Caco-2 (cell line): ENCODE measurements around the gene MAPKAP1. TPM values are rescaled to one million over a fixed set of nuclear protein-coding genes. Genes with fewer than 3 reads are reported as not detected.

Experiments used
- BruUV-seq: library from RNA; stranded (reverse); fragments of 400-500 nt; replicated peaks from 2 replicates; lab custom pipeline; 2021; lab: Mats Ljungman, UMichigan
- CTCF ChIA-PET: fragments of 300-600 bp; sonication (Branson Sonifier 250); formaldehyde crosslinking; loops from one replicate; lab custom pipeline; 2022; ENCODE audit warnings: antibody characterized with exemption; lab: Charles Lee
- POLR2A ChIA-PET: fragments of 300-600 bp; sonication (Branson Sonifier 250); formaldehyde crosslinking; loops from one replicate; lab custom pipeline; 2022; ENCODE audit warnings: antibody characterized with exemption; lab: Charles Lee
- DNase-seq, 2 experiments: peaks; one replicate each; pipeline versions ENCODE4 v3.0.0 to v3.0.0-alpha.2; 2020 to 2022
- H3K27me3 ChIP-seq: replicated peaks from 2 replicates; pipeline ENCODE4 v1.6.0; 2011; ENCODE audit warnings: low read length; ENCODE audit not compliant: control insufficient read depth, insufficient read depth
- H3K36me3 ChIP-seq: 2 replicates; pipeline ENCODE4 v1.5.1; 2011; ENCODE audit warnings: low read length; ENCODE audit not compliant: control insufficient read depth, insufficient read depth
- H3K4me1 ChIP-seq: fragments of 250-450 bp; sonication (Bioruptor Pico); 2 replicates; pipeline ENCODE4 v1.5.1; 2020; ENCODE audit warnings: mild to moderate bottlenecking
- H3K4me3 ChIP-seq: 2 replicates; pipeline ENCODE4 v1.5.1; 2011; ENCODE audit warnings: low read depth, mild to moderate bottlenecking, control low read depth, low read length
- H3K9me3 ChIP-seq: fragments of 250-450 bp; sonication (Bioruptor Pico); 2 replicates; pipeline ENCODE4 v1.5.1; 2020; ENCODE audit warnings: mild to moderate bottlenecking, moderate library complexity
- H3K27ac Mint-ChIP-seq: one replicate; pipeline ENCODE4 v1.8.0; 2022; ENCODE audit warnings: mixed read lengths; ENCODE audit not compliant: unreplicated experiment
- H3K27me3 Mint-ChIP-seq: one replicate; pipeline ENCODE4 v1.8.0; 2022; ENCODE audit warnings: mixed read lengths; ENCODE audit not compliant: insufficient read depth, unreplicated experiment
- H3K36me3 Mint-ChIP-seq: one replicate; pipeline ENCODE4 v1.8.0; 2022; ENCODE audit warnings: mild to moderate bottlenecking, mixed read lengths; ENCODE audit not compliant: insufficient read depth, unreplicated experiment
- H3K4me1 Mint-ChIP-seq: one replicate; pipeline ENCODE4 v1.8.0; 2022; ENCODE audit warnings: low read depth, mixed read lengths; ENCODE audit not compliant: unreplicated experiment
- H3K4me3 Mint-ChIP-seq: one replicate; pipeline ENCODE4 v1.8.0; 2022; ENCODE audit warnings: mild to moderate bottlenecking, moderate library complexity, mixed read lengths; ENCODE audit not compliant: unreplicated experiment
- H3K9me3 Mint-ChIP-seq: one replicate; pipeline ENCODE4 v1.8.0; 2022; ENCODE audit warnings: mixed read lengths; ENCODE audit not compliant: unreplicated experiment
- intact Hi-C: fragments of 100-400 bp; cut with micrococcal nuclease; formaldehyde crosslinking; loops from one replicate; pipeline ENCODE4 v1.10.0; 2022; ENCODE audit not compliant: unreplicated experiment
- total RNA-seq: library from RNA; stranded (reverse); gene quantifications from 2 replicates; pipeline ENCODE4 v1.2.3, GENCODE V29; 2022
- TF ChIP-seq, protein P1 (sequence below), 2 experiments: fragments of 200-600 bp in 1 of 2; IDR thresholded peaks; 1 replicate in 1 of 2; 2 replicates in 1 of 2; pipeline versions ENCODE4 v1.5.1 to v1.8.0; 2011 to 2022; ENCODE audit warnings: antibody characterized with exemption in 1 of 2, control low read depth in 1 of 2, inconsistent platforms in 1 of 2, low read depth in 1 of 2, low read length in 1 of 2, mild to moderate bottlenecking in 1 of 2, moderate library complexity in 1 of 2; ENCODE audit not compliant: insufficient read depth in 1 of 2, severe bottlenecking in 1 of 2, unreplicated experiment in 1 of 2

The MAPKAP1 gene
- total RNA-seq, 1 experiment from 2014 or later, result 70.0 TPM

DNA sequence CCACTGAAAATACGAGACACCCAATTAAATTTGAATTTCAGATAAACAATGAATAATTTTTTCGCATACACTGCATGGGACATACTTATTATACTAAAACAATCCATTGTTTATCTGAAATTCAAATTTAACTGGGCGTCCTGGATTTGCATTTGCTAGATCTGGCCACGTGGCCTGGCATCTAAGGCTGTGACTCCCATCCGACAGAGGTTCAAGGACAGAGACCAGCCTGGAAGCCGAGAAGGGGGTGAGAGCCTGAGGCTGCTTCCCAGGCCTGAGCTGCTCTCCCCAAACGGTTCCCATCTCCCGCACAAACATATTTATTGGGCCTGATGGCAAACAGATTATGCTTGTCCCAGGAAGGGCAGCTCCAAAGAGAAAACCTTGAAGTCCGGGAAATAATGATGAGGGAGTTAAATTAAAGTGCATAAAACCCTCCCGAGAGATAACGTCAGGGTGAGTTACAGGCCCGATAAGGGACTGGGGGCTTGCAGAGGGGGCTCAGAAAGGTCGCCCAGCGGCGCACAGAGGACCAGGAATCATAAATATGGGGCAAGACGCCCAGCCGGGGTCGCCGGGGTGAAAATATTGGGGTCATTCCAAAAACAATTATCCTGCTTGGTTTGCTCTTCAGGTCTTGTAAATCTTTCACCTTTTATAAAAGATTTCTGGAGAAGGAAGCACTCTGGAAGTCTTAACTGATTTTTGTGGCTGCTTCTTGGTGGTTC lies 281.7 kb downstream of the MAPKAP1 start:
- ChIA-PET CTCF (no interaction called here), POLR2A (no interaction called here)
- Histone ChIP-seq H3K4me3 (no peak overlapping the region), H3K4me1 (peaks cover 9% of the 10 kb centered on the region), H3K36me3 (no peaks in the 10 kb centered on the region), H3K27me3 (no peaks in the 10 kb centered on the region), H3K9me3 (no peaks in the 10 kb centered on the region)
- Mint-ChIP-seq H3K4me1 (no peaks in the 10 kb centered on the region), H3K27me3 (no peaks in the 10 kb centered on the region), H3K9me3 (no peaks in the 10 kb centered on the region), H3K4me3 (no peak overlapping the region), H3K27ac (no peak overlapping the region), H3K36me3 (no peaks in the 10 kb centered on the region)
- DNase-seq, result no peak
- TF ChIP-seq, protein P1, sequence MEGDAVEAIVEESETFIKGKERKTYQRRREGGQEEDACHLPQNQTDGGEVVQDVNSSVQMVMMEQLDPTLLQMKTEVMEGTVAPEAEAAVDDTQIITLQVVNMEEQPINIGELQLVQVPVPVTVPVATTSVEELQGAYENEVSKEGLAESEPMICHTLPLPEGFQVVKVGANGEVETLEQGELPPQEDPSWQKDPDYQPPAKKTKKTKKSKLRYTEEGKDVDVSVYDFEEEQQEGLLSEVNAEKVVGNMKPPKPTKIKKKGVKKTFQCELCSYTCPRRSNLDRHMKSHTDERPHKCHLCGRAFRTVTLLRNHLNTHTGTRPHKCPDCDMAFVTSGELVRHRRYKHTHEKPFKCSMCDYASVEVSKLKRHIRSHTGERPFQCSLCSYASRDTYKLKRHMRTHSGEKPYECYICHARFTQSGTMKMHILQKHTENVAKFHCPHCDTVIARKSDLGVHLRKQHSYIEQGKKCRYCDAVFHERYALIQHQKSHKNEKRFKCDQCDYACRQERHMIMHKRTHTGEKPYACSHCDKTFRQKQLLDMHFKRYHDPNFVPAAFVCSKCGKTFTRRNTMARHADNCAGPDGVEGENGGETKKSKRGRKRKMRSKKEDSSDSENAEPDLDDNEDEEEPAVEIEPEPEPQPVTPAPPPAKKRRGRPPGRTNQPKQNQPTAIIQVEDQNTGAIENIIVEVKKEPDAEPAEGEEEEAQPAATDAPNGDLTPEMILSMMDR (IDR thresholded peaks at IDR 0.05; ENCODE audit: insufficient read depth in 1 of 2, low read depth in 1 of 2, low read length in 1 of 2, severe bottlenecking in 1 of 2, unreplicated experiment in 1 of 2), result no peak
- intact Hi-C loops, result no loop called here
- no TSS peak for BruUV-seq

DNA sequence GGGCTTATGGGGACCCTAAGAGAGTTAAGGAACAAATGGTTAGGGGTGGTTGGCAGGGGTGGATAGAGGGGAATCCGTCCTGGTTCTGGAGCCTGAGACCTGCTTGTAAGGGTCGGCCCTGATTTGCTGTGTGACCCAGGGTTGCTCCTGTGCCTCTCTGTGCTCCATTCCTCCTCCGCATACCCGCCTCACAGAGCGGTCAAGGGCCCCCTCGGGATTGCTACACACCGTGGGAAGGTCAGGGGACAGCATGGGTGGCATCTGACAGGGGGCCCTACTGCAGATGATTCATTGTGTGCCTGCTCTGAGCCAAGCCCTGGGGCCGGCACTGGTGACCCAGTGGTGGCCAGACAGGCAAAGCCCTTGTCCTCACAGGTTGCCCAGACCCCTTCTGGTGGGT lies 283.0 kb downstream of the MAPKAP1 start:
- POLR2A ChIA-PET, result no interaction called here
- H3K4me3 Mint-ChIP-seq, result no peak overlapping the region
- Histone ChIP-seq H3K27me3 (no peaks in the 10 kb centered on the region), H3K4me1 (peaks cover 9% of the 10 kb centered on the region), H3K4me3 (no peak overlapping the region), H3K9me3 (no peaks in the 10 kb centered on the region), H3K36me3 (no peaks in the 10 kb centered on the region)
- CTCF ChIA-PET, result no interaction called here
- H3K36me3 Mint-ChIP-seq, result no peaks in the 10 kb centered on the region
- no peaks in the 10 kb centered on the region for H3K27me3 Mint-ChIP-seq
- H3K9me3 Mint-ChIP-seq, result no peaks in the 10 kb centered on the region
- no TSS peak for BruUV-seq
- no peak for DNase-seq
- TF ChIP-seq, protein P1 (IDR thresholded peaks at IDR 0.05; ENCODE audit: insufficient read depth in 1 of 2, low read depth in 1 of 2, low read length in 1 of 2, severe bottlenecking in 1 of 2, unreplicated experiment in 1 of 2), result no peak
- intact Hi-C loops, result no loop called here
- H3K27ac Mint-ChIP-seq, result no peak overlapping the region
- H3K4me1 Mint-ChIP-seq, result no peaks in the 10 kb centered on the region

DNA sequence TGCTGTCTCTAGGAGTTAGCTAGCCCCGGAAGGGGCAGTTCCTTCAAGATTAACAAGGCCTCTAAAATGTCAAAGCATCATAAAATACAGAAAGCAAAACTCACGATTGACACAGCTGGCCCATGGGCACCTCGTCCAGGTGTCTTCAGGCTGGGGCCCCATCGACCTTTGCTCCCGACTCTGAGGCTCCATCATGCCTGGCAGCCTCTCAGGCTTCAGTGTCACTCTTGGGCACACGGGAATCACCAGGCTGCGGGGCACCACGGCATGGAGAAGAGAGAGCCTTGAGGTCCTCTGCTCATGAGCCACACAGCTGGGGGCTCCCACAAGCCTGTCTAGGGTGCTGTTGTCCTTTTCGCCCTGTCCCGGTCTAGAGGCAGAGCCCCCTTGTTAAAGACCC lies 284.2 kb downstream of the MAPKAP1 start:
- CTCF ChIA-PET, result interaction anchor here (0.6 kb wide), 1 partner anchor 14 kb away, joined by 3 read pairs; no protein-coding TSS in a partner anchor
- no peak overlapping the region for H3K27ac Mint-ChIP-seq
- intact Hi-C loops, result no loop called here
- H3K4me1 Mint-ChIP-seq, result no peaks in the 10 kb centered on the region
- TF ChIP-seq, protein P1 (IDR thresholded peaks at IDR 0.05; ENCODE audit: insufficient read depth in 1 of 2, low read depth in 1 of 2, low read length in 1 of 2, severe bottlenecking in 1 of 2, unreplicated experiment in 1 of 2), result no peak
- Histone ChIP-seq H3K9me3 (no peaks in the 10 kb centered on the region), H3K36me3 (no peaks in the 10 kb centered on the region), H3K27me3 (no peaks in the 10 kb centered on the region), H3K4me3 (no peak overlapping the region), H3K4me1 (peaks cover 9% of the 10 kb centered on the region)
- no peaks in the 10 kb centered on the region for H3K27me3 Mint-ChIP-seq
- BruUV-seq, result no TSS peak
- POLR2A ChIA-PET, result interaction anchor here (0.7 kb wide), 1 partner anchor 9 kb away, joined by 3 read pairs; no protein-coding TSS in a partner anchor
- no peak for DNase-seq
- no peaks in the 10 kb centered on the region for H3K36me3 Mint-ChIP-seq
- H3K9me3 Mint-ChIP-seq, result no peaks in the 10 kb centered on the region
- no peak overlapping the region for H3K4me3 Mint-ChIP-seq
